ENCODE measurements around the gene TDRD6. TPM values are rescaled to one million over a fixed set of nuclear protein-coding genes. Genes with fewer than 3 reads are reported as not detected.

The TDRD6 gene
- total RNA-seq, 1 experiment from 2014 or later = 0.57 TPM

DNA sequence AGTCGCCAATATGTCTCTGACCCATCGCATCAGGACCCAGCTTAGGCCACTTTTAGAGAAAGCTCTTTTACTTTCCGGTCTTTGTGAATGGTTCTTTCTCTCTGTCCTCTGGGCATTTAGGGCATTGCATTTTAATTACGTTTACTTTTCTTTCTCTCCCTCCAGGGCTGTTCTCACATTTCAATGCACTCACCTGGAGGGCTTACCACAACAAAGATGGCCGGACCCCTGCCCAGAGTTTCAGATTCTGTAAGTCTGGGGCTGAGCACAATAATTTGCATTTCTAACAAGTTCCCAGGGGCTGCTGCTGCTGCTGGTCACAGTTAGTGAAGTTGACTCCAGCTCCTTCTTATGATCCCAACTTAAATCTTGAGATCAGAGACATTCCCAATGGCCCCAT, 62.0 kb downstream of the TDRD6 start:
- Histone ChIP-seq H3K27ac (ENCODE audit: low read depth, low read length) (no peak overlapping the region), H3K27me3 (ENCODE audit: insufficient read depth, low read length) (no peaks in the 10 kb centered on the region), H3K9ac (ENCODE audit: low read length) (no peak overlapping the region), H3K9me2 (ENCODE audit: insufficient read depth) (no peaks in the 10 kb centered on the region), H3K4me2 (ENCODE audit: low read length) (no peak overlapping the region), H3K79me2 (ENCODE audit: insufficient read depth, low read length) (no peaks in the 10 kb centered on the region), H3K9me3 (ENCODE audit: control insufficient read depth in 1 of 2, insufficient read depth in 1 of 2, low read depth in 1 of 2, low read length in 2 of 2) (no peaks in the 10 kb centered on the region), H2AFZ (ENCODE audit: low read depth, low read length, poor library complexity, severe bottlenecking) (no peak overlapping the region), H4K20me1 (ENCODE audit: insufficient read depth) (no peaks in the 10 kb centered on the region), H3K4me1 (ENCODE audit: control insufficient read depth in 1 of 2, insufficient read depth in 2 of 2, low read length in 2 of 2) (no peaks in the 10 kb centered on the region), H3K36me3 (ENCODE audit: control insufficient read depth in 1 of 2, insufficient read depth in 2 of 2, low read length in 2 of 2) (no peaks in the 10 kb centered on the region), H3K4me3 (replicated peaks in 1 of 2; ENCODE audit: low read depth in 1 of 2, low read length in 2 of 2) (no peak overlapping the region)
- ChIA-PET CTCF (no interaction called here), RAD21 (ENCODE audit: low non-redundant PET in 1 of 2, low total read pairs in 2 of 2, uncharacterized antibody in 2 of 2, unreplicated experiment in 2 of 2) (no interaction called here), POLR2A (no interaction called here)
- intact Hi-C loops (cut with micrococcal nuclease) = no loop called here
- DNase-seq (ENCODE audit: low read depth, low spot score) (no peak), ATAC-seq (no peak)
- TF ChIP-seq SP1 (IDR thresholded peaks at IDR 0.05; ENCODE audit: low read depth) (no peak), ELF1 (IDR thresholded peaks at IDR 0.05; ENCODE audit: borderline replicate concordance, low read depth) (no peak), SIN3A (IDR thresholded peaks at IDR 0.05; ENCODE audit: low read depth) (no peak), JUND (IDR thresholded peaks at IDR 0.05) (no peak)
- BruUV-seq (replicated peaks) = no TSS peak

DNA sequence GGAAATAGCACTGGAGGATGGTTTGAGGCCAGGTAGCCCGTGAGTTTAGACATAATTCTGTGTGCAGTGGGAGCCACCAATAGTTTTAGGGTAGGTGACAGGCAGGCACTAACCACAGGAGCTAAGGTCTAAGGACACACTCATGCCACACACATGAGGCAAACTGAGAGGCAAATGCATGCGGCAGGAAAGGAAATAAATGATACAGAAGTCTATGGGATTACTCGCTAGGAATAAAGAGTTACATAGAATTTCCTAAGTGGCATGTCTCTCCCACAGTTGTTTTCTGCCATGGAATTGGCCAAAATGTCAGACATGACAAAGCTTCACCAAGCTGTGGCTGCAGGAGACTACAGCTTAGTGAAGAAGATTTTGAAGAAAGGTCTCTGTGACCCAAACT, 64.0 kb downstream of the TDRD6 start:
- no peaks in the 10 kb centered on the region for H3K36me3 ChIP-seq (ENCODE audit: control insufficient read depth in 1 of 2, insufficient read depth in 2 of 2, low read length in 2 of 2)
- no peak overlapping the region for H3K9ac ChIP-seq (ENCODE audit: low read length)

More for the DNA sequence above, 64.0 kb downstream of the TDRD6 start:
- Histone ChIP-seq H3K27me3 (ENCODE audit: insufficient read depth, low read length) (no peaks in the 10 kb centered on the region), H3K4me2 (ENCODE audit: low read length) (no peak overlapping the region), H3K9me2 (ENCODE audit: insufficient read depth) (no peaks in the 10 kb centered on the region), H3K9me3 (ENCODE audit: control insufficient read depth in 1 of 2, insufficient read depth in 1 of 2, low read depth in 1 of 2, low read length in 2 of 2) (no peaks in the 10 kb centered on the region), H4K20me1 (ENCODE audit: insufficient read depth) (no peaks in the 10 kb centered on the region), H3K4me1 (ENCODE audit: control insufficient read depth in 1 of 2, insufficient read depth in 2 of 2, low read length in 2 of 2) (peaks cover 0 to 2% of the 10 kb centered on the region in 2 experiments; a peak in 3 of 4 replicates), H3K79me2 (ENCODE audit: insufficient read depth, low read length) (no peaks in the 10 kb centered on the region), H3K27ac (ENCODE audit: low read depth, low read length) (no peak overlapping the region), H2AFZ (ENCODE audit: low read depth, low read length, poor library complexity, severe bottlenecking) (no peak overlapping the region), H3K4me3 (replicated peaks in 1 of 2; ENCODE audit: low read depth in 1 of 2, low read length in 2 of 2) (no peak overlapping the region)
- TF ChIP-seq SRF (IDR thresholded peaks at IDR 0.05; ENCODE audit: low read depth) = no peak
- no peak for TF ChIP-seq SIN3A (IDR thresholded peaks at IDR 0.05; ENCODE audit: low read depth)
- TF ChIP-seq ZNF274 (IDR thresholded peaks at IDR 0.05; ENCODE audit: low read depth, low read length) = no peak
- TF ChIP-seq FOSL1 (IDR thresholded peaks at IDR 0.05; ENCODE audit: low read depth) = no peak
- no peak for TF ChIP-seq RAD21 (IDR thresholded peaks at IDR 0.05; ENCODE audit: low read depth)
- TF ChIP-seq, protein P1, sequence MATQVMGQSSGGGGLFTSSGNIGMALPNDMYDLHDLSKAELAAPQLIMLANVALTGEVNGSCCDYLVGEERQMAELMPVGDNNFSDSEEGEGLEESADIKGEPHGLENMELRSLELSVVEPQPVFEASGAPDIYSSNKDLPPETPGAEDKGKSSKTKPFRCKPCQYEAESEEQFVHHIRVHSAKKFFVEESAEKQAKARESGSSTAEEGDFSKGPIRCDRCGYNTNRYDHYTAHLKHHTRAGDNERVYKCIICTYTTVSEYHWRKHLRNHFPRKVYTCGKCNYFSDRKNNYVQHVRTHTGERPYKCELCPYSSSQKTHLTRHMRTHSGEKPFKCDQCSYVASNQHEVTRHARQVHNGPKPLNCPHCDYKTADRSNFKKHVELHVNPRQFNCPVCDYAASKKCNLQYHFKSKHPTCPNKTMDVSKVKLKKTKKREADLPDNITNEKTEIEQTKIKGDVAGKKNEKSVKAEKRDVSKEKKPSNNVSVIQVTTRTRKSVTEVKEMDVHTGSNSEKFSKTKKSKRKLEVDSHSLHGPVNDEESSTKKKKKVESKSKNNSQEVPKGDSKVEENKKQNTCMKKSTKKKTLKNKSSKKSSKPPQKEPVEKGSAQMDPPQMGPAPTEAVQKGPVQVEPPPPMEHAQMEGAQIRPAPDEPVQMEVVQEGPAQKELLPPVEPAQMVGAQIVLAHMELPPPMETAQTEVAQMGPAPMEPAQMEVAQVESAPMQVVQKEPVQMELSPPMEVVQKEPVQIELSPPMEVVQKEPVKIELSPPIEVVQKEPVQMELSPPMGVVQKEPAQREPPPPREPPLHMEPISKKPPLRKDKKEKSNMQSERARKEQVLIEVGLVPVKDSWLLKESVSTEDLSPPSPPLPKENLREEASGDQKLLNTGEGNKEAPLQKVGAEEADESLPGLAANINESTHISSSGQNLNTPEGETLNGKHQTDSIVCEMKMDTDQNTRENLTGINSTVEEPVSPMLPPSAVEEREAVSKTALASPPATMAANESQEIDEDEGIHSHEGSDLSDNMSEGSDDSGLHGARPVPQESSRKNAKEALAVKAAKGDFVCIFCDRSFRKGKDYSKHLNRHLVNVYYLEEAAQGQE (IDR thresholded peaks at IDR 0.05; ENCODE audit: low read depth) = no peak
- TF ChIP-seq SP1 (IDR thresholded peaks at IDR 0.05; ENCODE audit: low read depth) = no peak
- TF ChIP-seq ZFX (IDR thresholded peaks at IDR 0.05) = no peak
- no peak for TF ChIP-seq EGR1 (IDR thresholded peaks at IDR 0.05; ENCODE audit: low read depth)
- no peak for TF ChIP-seq JUND (IDR thresholded peaks at IDR 0.05)
- TF ChIP-seq POLR2A (IDR thresholded peaks at IDR 0.05; ENCODE audit: borderline replicate concordance, extremely low read depth, insufficient read depth, insufficient read length) = no peak
- intact Hi-C loops (cut with micrococcal nuclease) = no loop called here
- ChIA-PET RAD21 (ENCODE audit: low non-redundant PET in 1 of 2, low total read pairs in 2 of 2, uncharacterized antibody in 2 of 2, unreplicated experiment in 2 of 2) (no interaction called here), POLR2A (no interaction called here), CTCF (no interaction called here)
- no TSS peak for BruUV-seq (replicated peaks)
- DNase-seq (ENCODE audit: low read depth, low spot score) = no peak
- ATAC-seq = no peak
